ENCODE results near the gene SLC9A8. TPM values are rescaled to one million over a fixed set of nuclear protein-coding genes. Genes with fewer than 3 reads are reported as not detected.

Gene SLC9A8
- total RNA-seq, 2 experiments from 2014 or later: 9.4 to 11.3 TPM

- ChIA-PET POLR2A (interaction anchor here (0.6 to 1.1 kb wide), 3 partner anchors 11 to 525 kb away, joined by 3 read pairs; no protein-coding TSS in a partner anchor), CTCF (interaction anchor here (1.0 to 5.5 kb wide), 2 partner anchors 8 to 18 kb away, joined by 4 to 31 read pairs; no protein-coding TSS in a partner anchor)
- H3K27ac Mint-ChIP-seq: no peak overlapping the region
- no peak for TF ChIP-seq CTCF (IDR thresholded peaks at IDR 0.05)
- peaks cover 17% of the 10 kb centered on the region for H3K36me3 Mint-ChIP-seq (ENCODE audit: low read depth)
- H3K4me1 Mint-ChIP-seq (ENCODE audit: low read depth): no peaks in the 10 kb centered on the region
- ATAC-seq: no peak
- intact Hi-C loops (cut with micrococcal nuclease): no loop called here
- H3K27me3 Mint-ChIP-seq: no peaks in the 10 kb centered on the region
- DNase-seq: no peak
- H3K4me3 Mint-ChIP-seq: no peak overlapping the region
- no peaks in the 10 kb centered on the region for H3K9me3 Mint-ChIP-seq
Observed at GRCh38 chr20:49906101-49906604, 93.5 kb downstream of the SLC9A8 start.

GRCh38 chr20:49906615-49907154 is 94.1 kb downstream of the SLC9A8 start:
- ChIA-PET CTCF (interaction anchor here (5.5 kb wide), 1 partner anchor 19 kb away, joined by 31 read pairs; no protein-coding TSS in a partner anchor), POLR2A (interaction anchor here (0.9 to 1.1 kb wide), 2 partner anchors 10 to 14 kb away, joined by 3 read pairs; no protein-coding TSS in a partner anchor)
- DNase-seq (no peak), ATAC-seq (no peak)
- H3K9me3 Mint-ChIP-seq: no peaks in the 10 kb centered on the region
- no peak for TF ChIP-seq CTCF (IDR thresholded peaks at IDR 0.05)
- no peaks in the 10 kb centered on the region for H3K4me1 Mint-ChIP-seq (ENCODE audit: low read depth)
- H3K4me3 Mint-ChIP-seq: no peak overlapping the region
- H3K27ac Mint-ChIP-seq: no peak overlapping the region
- H3K36me3 Mint-ChIP-seq (ENCODE audit: low read depth): peaks cover 17% of the 10 kb centered on the region
- intact Hi-C loops (cut with micrococcal nuclease): no loop called here
- no peaks in the 10 kb centered on the region for H3K27me3 Mint-ChIP-seq

DNA sequence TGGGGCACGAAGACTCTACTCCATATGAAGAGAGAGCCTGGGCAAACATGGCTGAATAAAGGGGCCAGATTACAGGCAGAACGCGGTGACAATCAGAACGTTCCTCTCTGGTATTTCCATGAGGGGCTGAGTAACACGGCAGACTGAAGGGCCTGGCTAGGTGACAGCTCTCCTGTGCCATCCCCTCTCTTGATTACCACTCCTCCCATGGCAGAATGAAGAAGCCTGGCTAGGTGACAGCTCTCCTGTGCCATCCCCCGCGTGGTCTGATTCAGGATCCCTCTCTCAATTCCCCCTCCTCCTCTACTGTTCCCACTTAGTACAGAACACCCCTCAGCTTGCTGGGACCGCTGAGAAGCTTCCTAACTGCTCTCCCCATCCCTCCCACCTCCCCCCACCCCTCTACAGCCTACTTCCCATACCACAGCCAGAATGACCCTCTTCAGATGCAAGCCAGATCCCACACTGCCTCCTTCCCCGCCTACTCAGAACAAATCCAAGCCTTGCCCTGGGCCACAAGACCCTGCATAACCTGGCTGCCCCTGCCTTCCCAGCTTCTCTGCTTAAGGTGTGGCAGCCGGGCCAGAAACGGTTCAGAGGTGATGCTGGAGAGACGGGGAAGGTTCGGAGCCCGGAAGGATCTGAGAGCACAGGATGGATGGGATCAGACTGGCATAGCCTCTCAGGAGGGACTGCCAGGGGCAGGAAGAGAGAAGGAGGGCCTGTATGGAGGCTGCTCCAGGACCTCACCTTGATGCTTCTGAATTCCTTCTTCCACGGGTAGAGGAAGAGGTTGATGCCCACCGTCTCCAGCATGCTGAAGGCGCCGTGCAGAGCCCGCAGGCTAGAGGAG is 95.0 kb downstream of the SLC9A8 start:
- Mint-ChIP-seq H3K4me3 (no peak overlapping the region), H3K9me3 (no peaks in the 10 kb centered on the region), H3K27ac (no peak overlapping the region), H3K27me3 (no peaks in the 10 kb centered on the region), H3K36me3 (ENCODE audit: low read depth) (peaks cover 17% of the 10 kb centered on the region), H3K4me1 (ENCODE audit: low read depth) (peaks cover 4% of the 10 kb centered on the region)
- no peak for TF ChIP-seq CTCF (IDR thresholded peaks at IDR 0.05)
- POLR2A ChIA-PET: no interaction called here
- intact Hi-C loops (cut with micrococcal nuclease): no loop called here
- ATAC-seq (no peak), DNase-seq (no peak)
- CTCF ChIA-PET: interaction anchor here (7.7 kb wide), 1 partner anchor 19 kb away, joined by 40 read pairs; no protein-coding TSS in a partner anchor

DNA sequence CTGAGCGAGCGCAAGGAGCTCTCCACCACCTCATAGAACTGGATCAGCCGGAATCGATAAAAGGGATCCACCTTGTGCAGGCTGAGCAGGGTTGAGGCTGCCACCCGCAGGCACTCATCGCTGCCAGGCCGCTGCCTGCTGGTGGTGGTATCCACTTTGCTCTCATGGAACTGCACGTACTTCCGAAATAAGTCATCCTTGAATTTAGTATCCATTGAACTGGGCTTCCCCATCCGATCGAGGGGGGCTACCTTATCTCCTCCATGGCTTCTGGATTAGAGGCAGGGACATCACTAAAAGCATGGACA is 95.6 kb downstream of the SLC9A8 start:
- CTCF ChIA-PET: interaction anchor here (7.7 kb wide), 1 partner anchor 20 kb away, joined by 40 read pairs; no protein-coding TSS in a partner anchor
- peaks cover 17% of the 10 kb centered on the region for H3K36me3 Mint-ChIP-seq (ENCODE audit: low read depth)
- no peak for DNase-seq
- no peaks in the 10 kb centered on the region for H3K27me3 Mint-ChIP-seq
- intact Hi-C loops (cut with micrococcal nuclease): no loop called here
- H3K4me3 Mint-ChIP-seq: no peak overlapping the region
- H3K9me3 Mint-ChIP-seq: no peaks in the 10 kb centered on the region
- TF ChIP-seq CTCF (IDR thresholded peaks at IDR 0.05): no peak
- no peak for ATAC-seq
- peaks cover 6% of the 10 kb centered on the region for H3K4me1 Mint-ChIP-seq (ENCODE audit: low read depth)
- POLR2A ChIA-PET: no interaction called here
- H3K27ac Mint-ChIP-seq: no peak overlapping the region

Measured in activated CD8-positive, alpha-beta T cell treated with anti-CD3 and anti-CD28 coated beads for 36 hours (primary cell).